Activated CD4-positive, CD25-positive, alpha-beta regulatory T cell (primary cell): ENCODE measurements around the gene MAN1B1.

ENCODE experiments used
- DNase-seq, 4 experiments: peaks; one replicate each; lab custom pipeline; 2025; lab: John Stamatoyannopoulos, UW

The MAN1B1 gene

GRCh38 chr9:137068539-137069507, 18.0 kb upstream of the MAN1B1 start:
- DNase-seq, result no peak

- no peak for DNase-seq
These were observed 17.2 kb upstream of the MAN1B1 start for GRCh38 chr9:137069508-137070091.

- peak; percentile 54 to 66 (median 64) for DNase-seq
These were observed 16.4 kb upstream of the MAN1B1 start, which contains the start of gene SAPCD2 for GRCh38 chr9:137070201-137070905. SAPCD2 (minus strand) TSS chr9:137070557; CDS start chr9:137070460, 97 bp downstream.

- DNase-seq, result no peak
These were observed 15.9 kb upstream of the MAN1B1 start for GRCh38 chr9:137070906-137071275.

- DNase-seq, result no peak
These were observed 15.5 kb upstream of the MAN1B1 start for GRCh38 chr9:137071282-137071681.

GRCh38 chr9:137073992-137074399, 12.8 kb upstream of the MAN1B1 start:
- no peak for DNase-seq

GRCh38 chr9:137074657-137075274, 12.0 kb upstream of the MAN1B1 start:
- DNase-seq, result no peak

- DNase-seq, result no peak
These were observed 11.5 kb upstream of the MAN1B1 start for GRCh38 chr9:137075275-137075775.

GRCh38 chr9:137076636-137077009, 10.2 kb upstream of the MAN1B1 start:
- DNase-seq, result no peak

- no peak for DNase-seq
These were observed 9.6 kb upstream of the MAN1B1 start, which contains the start of gene UAP1L1 for GRCh38 chr9:137077010-137077747. UAP1L1 (plus strand) TSS chr9:137077517; CDS start chr9:137077533, 16 bp downstream.

GRCh38 chr9:137077758-137078693, 8.8 kb upstream of the MAN1B1 start:
- DNase-seq, result peak in 1 of 4 experiments; percentile 31

GRCh38 chr9:137078701-137079400, 7.9 kb upstream of the MAN1B1 start:
- no peak for DNase-seq

GRCh38 chr9:137079401-137079787, 7.4 kb upstream of the MAN1B1 start:
- no peak for DNase-seq

GRCh38 chr9:137080260-137081122, 6.3 kb upstream of the MAN1B1 start:
- no peak for DNase-seq

GRCh38 chr9:137082222-137082924, 4.4 kb upstream of the MAN1B1 start:
- no peak for DNase-seq

- DNase-seq, result no peak
These were observed 3.9 kb upstream of the MAN1B1 start for GRCh38 chr9:137082925-137083290.

- DNase-seq, result no peak
These were observed 3.3 kb upstream of the MAN1B1 start for GRCh38 chr9:137083394-137084004.
